Tibial nerve (tissue), 4 donors: ENCODE data around the gene ZNF814.
"Not testable (repeated sequence)": the region's sequence is repeated elsewhere in the genome, so short reads cannot be mapped to it uniquely, and the experiment has no call there.

Experiments
- CTCF ChIP-seq, 5 experiments: fragments of 200-600 bp in 3 of 5; fragments of 450-650 bp in 2 of 5; sonication (generic) in 3 of 5; IDR thresholded peaks; one replicate each; pipeline ENCODE4 v1.5.1; 2016 to 2019; ENCODE audit warnings: antibody characterized with exemption in 5 of 5, mild to moderate bottlenecking in 3 of 5, moderate library complexity in 2 of 5
- EP300 ChIP-seq, 2 donors: sonication (generic); formaldehyde crosslinking; IDR thresholded peaks; one replicate each; pipeline ENCODE4 v1.6.1; 2017; ENCODE audit warnings: antibody characterized with exemption in 2 of 2, mild to moderate bottlenecking in 1 of 2
- POLR2A ChIP-seq, 2 donors: fragments of 450-650 bp; IDR thresholded peaks; one replicate each; pipeline ENCODE4 v1.6.1; 2017; ENCODE audit warnings: antibody characterized with exemption in 2 of 2, mild to moderate bottlenecking in 2 of 2, moderate library complexity in 2 of 2

DNA sequence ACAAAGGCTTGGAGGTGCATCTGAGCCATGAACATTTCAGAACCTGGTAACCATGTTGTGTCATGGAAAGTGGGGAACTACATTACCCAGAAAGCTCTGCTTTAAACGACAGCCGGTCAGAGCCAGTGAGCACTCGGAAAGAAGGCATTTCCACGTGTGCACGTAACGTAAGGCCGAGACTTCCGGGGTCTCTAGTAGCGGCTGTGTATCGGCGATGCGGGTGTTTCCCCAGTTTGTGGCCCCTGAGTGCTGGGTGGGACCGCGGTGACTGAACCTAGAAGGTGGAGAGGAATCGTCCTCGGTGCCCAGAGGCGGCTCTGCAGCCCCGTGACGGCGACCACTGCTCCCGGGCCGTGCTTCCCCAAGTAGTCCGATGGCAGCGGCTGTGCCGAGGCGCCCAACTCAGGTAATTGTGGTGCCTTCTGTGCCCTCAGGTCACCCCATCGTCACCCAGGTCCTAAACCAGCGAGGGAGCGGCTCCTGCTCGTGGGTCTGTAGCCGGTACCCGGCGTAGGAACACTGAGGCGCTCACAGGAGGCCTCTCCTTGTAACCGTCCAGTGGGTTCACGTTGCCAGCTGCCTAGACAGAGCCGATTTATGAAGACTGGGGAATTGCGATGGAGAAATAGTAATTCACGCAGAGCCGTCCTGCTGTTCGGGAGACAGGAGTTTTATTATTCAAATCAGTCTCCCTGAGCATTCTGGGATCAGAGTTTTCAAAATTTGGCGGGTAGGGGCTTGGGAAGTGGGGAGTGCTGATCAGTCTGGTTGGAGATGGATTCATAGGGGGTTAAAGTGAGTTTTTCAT lies 39.0 kb downstream of the ZNF814 start, which contains the start of gene ZNF587:
- TF ChIP-seq CTCF, EP300, POLR2A (IDR thresholded peaks at IDR 0.05): not testable (repeated sequence)
